Measurements from ENCODE around the gene TMEM219.

GRCh38 chr16:29975134-29975538 lies 13.3 kb downstream of the TMEM219 start:
- TF ChIP-seq, protein P1, sequence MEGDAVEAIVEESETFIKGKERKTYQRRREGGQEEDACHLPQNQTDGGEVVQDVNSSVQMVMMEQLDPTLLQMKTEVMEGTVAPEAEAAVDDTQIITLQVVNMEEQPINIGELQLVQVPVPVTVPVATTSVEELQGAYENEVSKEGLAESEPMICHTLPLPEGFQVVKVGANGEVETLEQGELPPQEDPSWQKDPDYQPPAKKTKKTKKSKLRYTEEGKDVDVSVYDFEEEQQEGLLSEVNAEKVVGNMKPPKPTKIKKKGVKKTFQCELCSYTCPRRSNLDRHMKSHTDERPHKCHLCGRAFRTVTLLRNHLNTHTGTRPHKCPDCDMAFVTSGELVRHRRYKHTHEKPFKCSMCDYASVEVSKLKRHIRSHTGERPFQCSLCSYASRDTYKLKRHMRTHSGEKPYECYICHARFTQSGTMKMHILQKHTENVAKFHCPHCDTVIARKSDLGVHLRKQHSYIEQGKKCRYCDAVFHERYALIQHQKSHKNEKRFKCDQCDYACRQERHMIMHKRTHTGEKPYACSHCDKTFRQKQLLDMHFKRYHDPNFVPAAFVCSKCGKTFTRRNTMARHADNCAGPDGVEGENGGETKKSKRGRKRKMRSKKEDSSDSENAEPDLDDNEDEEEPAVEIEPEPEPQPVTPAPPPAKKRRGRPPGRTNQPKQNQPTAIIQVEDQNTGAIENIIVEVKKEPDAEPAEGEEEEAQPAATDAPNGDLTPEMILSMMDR (IDR thresholded peaks at IDR 0.05): no peak
- TF ChIP-seq, protein P2, sequence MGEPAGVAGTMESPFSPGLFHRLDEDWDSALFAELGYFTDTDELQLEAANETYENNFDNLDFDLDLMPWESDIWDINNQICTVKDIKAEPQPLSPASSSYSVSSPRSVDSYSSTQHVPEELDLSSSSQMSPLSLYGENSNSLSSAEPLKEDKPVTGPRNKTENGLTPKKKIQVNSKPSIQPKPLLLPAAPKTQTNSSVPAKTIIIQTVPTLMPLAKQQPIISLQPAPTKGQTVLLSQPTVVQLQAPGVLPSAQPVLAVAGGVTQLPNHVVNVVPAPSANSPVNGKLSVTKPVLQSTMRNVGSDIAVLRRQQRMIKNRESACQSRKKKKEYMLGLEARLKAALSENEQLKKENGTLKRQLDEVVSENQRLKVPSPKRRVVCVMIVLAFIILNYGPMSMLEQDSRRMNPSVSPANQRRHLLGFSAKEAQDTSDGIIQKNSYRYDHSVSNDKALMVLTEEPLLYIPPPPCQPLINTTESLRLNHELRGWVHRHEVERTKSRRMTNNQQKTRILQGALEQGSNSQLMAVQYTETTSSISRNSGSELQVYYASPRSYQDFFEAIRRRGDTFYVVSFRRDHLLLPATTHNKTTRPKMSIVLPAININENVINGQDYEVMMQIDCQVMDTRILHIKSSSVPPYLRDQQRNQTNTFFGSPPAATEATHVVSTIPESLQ (CRISPR knock-in tag; IDR thresholded peaks at IDR 0.05): no peak
- no peak for TF ChIP-seq SP1 (CRISPR knock-in tag; conservative IDR thresholded peaks at IDR 0.05)
